Body of pancreas (tissue), 4 donors: ENCODE measurements around the gene SLC46A1.
A peak's percentile ranks its signal among the peaks of the same experiment; 100 is the strongest.

ENCODE experiments used
- CTCF ChIP-seq, 7 experiments: fragments of 450-650 bp in 4 of 7; fragments of 200-600 bp in 3 of 7; sonication (generic) in 3 of 7; IDR thresholded peaks; one replicate each; pipeline ENCODE4 v1.5.1; 2016 to 2019; ENCODE audit warnings: antibody characterized with exemption in 7 of 7
- POLR2A ChIP-seq, 3 donors: fragments of 450-650 bp; IDR thresholded peaks; one replicate each; pipeline ENCODE4 v1.6.1; 2016; ENCODE audit warnings: antibody characterized with exemption in 3 of 3, mild to moderate bottlenecking in 2 of 3

GRCh38 chr17:28404812-28405570 lies 1.0 kb downstream of the SLC46A1 start:
- peak in 1 of 7 experiments; percentile 1 for TF ChIP-seq CTCF (IDR thresholded peaks at IDR 0.05)
- TF ChIP-seq POLR2A (IDR thresholded peaks at IDR 0.05), result peak; percentile 29 to 41 (median 33)
